HG03558 (cell line): ENCODE measurements around the gene SPATA21.
"Not testable (repeated sequence)": the region's sequence is repeated elsewhere in the genome, so short reads cannot be mapped to it uniquely, and the experiment has no call there.

Source experiments
- ATAC-seq: cut with Tn5 transposase; IDR thresholded peaks from one replicate; pipeline ENCODE4 v1.9.1; 2021; ENCODE audit warnings: moderate number of reproducible peaks; ENCODE audit not compliant: unreplicated experiment; ENCODE audit errors: extremely low read depth

Gene SPATA21, protein sequence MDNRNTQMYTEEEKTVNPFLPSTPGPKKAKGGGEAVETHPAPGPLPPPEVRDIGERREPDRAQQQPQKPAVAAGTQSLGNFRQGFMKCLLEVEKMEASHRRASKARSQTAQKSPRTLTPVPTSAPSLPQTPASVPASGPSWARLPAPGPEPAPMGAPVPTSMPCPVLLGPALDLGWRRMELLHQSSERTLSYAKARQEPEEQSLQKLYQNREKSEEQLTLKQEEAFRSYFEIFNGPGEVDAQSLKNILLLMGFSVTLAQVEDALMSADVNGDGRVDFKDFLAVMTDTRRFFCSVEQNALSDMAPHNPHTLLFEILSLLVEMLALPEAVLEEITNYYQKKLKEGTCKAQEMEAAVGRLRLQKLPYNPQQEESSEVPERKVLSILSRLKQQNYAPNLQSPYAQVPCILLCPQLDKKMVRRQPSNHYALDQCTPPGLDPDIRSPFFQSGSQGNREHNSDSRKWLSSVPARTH

DNA sequence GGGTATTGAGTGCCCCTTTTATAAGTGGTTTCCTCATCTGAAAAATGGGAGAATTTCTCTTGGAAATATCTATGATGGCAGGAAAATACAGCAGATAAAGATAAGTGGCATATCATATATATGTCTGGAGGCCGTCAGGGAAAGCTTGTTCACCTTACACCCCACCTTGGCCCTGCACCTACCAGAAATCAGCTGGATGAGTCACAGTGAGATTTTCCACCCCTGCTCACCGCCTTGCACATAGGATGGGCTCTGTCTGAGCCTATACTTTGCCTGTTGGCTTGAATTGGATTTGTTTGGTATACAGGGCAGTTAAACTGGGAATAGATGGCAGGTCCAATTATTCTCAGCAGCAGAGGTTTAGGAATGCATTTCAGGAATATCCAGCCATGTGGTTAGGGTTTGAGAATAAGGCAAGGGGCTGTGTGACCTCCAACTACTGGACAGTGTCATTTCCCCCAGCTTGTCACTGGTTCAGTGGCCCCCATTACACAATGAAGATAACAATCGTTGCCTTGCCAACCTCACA, at the start of gene SPATA21:
Gene SPATA21 (minus strand): TSS at position 479 of the 529 bp plus-strand sequence. CDS start 6,053 bp downstream, outside the sequence.
- ATAC-seq = no peak

DNA sequence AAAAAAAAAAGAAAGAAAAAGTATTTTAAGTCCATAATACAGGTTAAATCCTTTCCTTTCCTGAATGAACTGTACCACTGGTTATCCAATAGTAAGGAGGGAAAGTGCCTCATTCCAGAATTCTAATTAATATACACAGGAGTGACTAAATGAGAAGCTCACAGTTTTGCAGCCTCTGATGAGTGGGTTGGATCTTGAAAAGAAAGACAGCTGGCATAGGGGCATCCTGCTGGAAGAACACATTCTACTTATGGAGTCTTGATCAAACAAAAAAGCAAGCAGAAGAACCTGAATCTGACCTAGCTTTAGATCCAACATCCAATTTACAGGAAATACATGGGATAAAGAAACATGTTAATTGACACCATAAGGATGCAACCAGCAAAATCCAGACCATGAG, 49.8 kb upstream of the SPATA21 start:
- ATAC-seq = not testable (repeated sequence)

DNA sequence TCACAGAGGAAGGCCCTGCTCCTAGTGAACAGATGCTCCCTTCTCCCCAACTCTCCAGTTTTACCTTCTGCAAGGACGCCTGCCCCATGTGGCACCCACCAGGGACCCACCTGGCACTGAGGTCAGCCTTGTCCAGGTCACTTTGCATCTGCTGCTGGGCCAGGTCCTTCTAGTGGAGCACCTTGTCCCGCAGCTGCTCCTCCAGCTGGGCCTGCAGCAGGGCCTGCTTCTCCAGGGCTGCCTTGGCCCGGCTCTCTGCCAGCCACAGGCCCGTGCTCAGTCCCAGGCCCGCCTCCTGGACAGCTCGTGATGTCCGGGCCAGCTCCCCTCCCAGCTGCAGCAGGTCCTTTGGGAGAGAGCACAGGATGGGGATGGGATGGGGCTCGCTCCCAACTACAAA, 49.1 kb upstream of the SPATA21 start:
- not testable (repeated sequence) for ATAC-seq

DNA sequence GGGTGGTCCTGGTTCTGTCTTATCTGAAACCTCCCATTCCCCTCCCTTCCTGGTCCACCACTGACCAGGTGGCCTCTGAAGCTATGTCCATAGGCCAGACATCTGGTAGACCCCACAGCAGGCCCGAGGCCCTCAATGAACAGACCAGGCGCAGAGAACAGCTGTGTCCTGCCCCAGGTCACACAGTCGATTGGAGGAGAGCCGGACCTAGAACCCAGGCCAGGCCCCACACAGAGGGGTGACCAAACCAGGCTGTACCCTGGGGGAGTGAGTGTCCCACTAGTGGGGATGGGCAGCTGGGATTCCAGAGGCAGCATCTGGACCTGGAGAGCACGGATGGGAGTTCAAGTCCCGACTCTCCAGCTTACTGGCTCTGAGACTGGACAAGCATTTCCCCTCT, 47.7 kb upstream of the SPATA21 start:
- ATAC-seq = no peak

DNA sequence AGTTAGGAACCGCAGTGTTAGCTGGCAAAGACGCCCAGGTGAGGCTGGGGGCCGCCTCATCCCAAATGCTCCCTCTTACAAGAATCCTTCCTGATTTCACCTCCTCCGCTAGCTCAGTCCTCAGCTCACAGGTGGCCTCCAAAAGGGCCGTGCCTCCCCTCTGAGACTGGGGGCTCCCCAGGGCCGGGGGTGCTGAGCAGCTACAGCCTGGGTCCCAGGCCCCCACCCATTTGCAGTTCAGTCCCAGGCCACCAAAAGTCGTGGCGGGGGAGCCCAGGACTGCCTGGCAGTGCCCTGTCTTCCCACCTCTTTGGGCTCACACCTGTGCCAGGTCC, 47.2 kb upstream of the SPATA21 start:
- ATAC-seq = no peak

DNA sequence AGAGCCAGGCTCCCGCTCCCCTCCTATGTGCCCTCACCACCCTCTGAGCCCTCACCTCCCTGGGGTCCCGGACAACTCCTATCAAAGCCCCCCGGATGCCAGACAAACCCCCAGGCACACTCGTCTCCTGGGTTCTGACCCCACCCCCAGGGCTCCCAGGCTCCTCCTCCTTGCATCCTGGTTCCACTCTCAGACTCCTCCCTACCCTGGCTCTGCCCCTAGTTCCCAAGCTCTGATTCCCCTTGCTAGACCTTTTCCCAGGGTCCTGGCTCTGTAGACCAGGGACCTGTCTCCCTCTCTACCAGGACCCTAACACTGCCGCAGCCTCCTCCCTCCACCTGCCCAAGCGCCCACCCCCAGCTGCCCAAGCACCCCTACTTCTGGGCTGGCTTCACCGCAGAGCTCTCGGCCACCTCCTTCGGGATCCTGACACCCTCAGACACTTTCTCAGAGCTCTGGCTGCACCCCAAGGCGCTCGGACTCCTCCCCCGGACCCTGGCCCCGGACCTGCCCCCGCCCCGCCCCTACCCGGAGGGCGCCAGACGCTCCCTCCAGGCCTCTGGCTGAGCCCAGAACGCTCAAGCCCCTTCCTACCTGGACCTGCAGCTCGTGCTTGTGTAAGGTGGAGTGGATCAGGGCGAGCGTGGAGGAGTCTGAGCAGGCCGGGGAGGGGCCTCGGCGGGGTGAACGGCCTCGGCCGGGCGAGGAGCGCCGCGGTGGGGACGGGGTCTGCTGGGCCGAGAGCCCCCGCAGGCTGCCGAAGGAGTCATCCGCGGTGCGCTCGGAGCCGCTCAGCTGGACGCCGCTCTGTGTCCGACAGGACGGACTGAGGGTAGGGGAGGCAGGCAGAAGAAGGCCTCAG, 46.6 kb upstream of the SPATA21 start:
- not testable (repeated sequence) for ATAC-seq

DNA sequence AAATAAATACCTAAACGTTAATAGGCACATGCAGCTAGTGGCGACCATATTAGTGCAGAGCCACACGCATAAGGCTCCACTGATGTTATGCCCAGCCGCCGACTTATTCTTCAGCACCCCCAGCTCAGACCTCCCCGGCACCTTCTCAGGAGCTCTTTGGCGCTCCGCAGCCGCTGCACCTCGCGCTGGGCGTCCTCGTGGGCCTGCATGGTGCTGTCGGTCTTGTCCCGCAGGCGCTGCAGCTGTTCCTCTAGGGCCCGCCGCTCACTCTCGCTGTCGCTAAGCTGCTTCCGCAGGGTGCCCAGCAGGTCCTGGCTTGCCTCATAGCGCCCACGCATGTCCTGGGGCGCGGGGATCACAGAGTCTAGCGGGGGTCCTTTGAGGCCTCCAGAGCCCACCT, 45.9 kb upstream of the SPATA21 start:
- ATAC-seq = not testable (repeated sequence)

DNA sequence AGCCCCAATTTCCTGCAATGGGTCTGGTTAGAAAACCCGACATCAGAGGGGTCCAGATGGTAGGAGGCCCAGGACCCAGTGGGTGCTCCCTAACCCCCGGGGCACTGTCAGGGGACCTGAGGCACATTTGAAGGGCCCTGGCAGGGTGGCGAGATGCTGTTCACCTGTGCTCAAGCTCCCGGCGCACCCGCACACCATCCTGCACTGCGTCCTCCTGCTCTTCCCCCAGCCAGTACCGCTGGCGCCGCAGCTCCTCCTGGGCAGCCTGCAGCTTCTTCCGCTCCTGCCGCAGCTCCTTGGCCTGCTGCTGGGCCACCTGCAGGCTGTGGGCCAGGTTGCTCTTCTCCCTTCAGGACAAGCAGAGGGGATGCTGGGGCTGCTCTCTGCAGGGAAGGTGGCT, 40.9 kb upstream of the SPATA21 start:
- ATAC-seq = no peak

DNA sequence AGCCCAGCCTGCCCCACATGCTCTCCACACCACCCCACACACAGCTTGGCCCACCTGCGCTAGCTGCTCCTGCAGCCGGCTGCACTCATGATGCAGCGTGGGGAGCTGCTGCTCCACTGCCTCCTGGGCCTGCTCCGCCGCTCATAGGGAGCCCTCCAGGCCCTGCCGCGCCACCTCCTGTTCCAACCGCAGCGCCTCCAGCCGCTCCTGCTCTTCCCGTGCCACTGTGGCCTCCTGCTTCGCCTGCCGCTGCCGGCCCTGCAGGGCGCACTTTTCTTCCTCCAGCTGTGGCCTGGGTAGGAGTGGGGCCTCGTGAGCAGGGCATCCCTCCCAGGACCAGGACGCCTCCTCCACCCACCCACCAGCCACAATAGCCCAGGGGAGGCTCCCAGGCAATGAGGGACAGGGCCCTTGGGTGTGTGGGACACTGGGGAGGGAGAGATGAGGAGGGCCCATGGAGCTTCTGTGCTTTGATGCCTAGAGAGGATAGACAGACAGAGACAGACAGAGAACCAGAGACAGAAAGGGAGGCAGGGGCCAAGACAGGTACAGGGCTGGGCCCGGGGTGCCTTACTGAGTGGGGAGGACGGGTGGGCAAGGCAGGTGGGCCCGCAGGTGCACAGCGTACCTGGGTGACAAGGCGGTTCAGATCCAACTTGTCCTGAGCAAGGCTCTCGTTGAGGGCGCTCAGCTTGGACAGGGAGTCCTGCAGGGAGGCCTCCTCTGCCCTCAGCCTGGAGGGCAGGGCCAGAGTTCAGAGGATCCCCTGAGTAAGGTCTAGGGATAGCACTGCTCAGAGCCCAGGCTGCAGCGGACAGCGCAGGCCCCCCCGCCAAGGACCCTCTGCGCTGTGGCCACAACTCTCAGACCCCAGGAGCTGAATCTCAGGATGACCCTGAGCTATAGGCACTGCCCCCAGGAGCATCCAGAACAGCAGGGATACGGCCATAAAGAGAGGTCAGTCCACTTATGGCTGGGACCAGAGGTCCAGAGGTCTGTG, 38.8 kb upstream of the SPATA21 start:
- not testable (repeated sequence) for ATAC-seq

DNA sequence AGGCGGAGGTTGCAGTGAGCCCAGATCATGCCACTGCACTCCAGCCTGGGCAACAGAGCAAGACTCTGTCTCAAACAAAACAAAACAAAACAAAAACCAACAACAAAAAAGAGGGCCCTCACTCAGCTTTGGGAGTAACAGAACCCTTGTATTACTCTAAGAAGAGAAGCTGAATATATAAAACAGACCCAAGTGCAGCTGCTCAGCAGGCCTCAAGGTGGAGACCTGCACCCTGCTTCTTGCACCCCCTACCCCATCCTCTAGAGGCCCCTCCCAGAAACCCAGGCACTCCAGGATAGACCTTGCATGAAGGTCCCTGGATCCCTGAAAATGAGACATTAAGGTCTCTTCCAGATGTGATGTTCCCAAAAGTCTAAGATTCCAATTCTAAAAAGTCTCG, 37.7 kb upstream of the SPATA21 start:
- ATAC-seq = not testable (repeated sequence)

DNA sequence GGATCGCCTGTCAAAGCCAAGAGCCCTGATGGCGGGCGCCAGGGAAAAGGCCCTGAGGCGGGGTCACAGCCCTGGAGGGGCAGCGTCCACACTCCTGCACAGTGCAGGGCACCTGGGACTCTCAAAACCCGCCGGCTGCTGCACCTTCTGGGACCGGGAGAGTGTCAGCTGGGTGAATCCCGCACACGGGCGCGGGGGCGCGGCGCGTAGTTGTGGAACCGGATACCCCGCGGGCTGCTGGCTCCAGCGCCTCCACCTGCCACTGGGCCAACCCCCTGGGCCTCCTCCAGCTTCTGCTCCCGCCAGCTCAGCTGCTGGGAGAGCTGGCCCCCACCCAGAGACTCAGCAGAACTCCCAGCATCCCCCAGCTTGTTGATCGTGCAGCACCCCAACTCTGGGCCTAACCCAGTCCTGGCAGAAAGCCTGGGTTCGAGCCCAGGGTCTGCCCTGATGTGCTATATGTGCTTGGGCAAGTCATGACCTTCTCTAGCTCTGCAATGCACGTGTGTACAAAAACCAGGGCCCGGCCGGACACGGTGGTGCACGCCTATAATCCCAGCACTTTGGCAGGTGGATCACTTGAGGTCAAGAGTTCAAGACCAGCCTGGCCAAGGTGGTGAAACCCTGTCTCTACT, 37.1 kb upstream of the SPATA21 start:
- no peak for ATAC-seq

DNA sequence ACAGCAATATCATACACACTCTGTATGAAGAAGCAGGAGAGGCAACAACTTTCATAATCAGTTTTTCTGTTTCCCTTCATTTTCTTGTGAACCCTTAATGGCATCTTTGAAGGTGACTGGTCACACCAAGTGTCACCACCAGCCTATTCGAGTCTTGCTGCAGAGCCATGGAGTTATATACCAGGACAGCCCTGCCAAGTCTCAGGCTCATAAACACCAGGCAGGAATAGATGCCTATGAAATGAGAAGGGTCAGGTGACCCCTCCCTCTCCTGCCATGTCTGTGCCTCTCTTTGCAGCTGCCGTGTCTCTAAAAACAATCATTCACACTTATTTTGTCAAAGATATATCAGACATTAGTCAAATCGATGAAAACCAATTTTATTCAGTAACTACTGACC, 31.3 kb upstream of the SPATA21 start:
- ATAC-seq = no peak

DNA sequence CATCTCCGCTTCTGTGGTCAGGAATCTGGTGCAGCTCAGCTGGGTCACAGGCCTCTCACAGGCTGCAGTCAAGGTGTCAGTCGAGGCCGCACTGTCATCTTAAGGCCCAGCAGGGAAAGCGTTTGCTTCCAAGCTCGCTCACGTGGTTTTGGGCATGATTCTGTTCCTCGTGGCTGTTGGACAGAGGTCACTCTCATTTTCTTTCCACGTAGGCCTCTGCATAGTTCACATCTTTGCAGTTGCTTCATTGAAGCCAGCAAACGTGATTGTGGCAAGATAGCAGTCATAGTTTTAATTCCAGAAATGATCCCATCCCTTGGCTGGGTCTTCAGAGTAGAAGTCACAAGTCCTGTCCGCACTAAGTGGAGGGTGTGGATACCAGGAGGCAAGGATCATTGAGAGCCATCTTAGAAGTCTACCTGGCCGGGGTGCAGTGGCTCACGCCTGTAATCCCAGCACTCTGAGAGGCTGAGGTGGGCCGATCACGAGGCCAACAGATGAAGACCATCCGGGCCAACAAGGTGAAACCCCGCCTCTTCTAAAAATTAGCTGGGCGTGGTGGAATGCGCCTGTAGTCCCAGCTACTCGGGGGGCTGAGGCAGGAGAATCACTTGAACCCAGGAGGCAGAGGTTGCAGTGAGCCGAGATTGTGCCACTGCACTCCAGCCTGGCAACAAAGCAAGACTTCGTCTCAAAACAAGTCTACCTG, 27.8 kb upstream of the SPATA21 start:
- ATAC-seq = no peak

DNA sequence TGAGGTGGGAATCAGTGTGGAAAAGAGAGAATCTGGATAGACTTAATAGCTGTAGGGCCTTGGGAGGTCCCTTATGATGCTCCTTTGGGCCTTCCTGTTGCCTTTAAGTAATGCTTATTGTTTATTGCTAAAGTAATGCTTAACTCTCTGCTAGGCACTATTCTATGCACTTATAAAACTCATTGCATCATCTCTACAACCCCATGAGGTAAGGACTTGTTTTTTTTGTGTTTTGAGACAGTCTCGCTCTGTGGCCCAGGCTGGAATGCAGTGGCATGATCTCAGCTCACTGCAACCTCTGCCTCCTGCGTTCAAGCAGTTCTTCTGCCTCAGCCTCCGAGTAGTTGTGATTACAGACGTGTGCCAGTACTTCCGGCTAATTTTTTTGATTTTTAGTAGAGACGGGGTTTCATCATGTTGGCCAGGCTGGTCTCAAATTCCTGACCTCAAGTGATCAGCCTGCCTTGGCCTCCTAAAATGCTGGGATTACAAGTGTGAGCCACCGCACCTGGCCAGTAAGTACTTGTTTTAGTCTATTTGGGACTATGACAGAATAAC, 25.6 kb upstream of the SPATA21 start:
- ATAC-seq = no peak

DNA sequence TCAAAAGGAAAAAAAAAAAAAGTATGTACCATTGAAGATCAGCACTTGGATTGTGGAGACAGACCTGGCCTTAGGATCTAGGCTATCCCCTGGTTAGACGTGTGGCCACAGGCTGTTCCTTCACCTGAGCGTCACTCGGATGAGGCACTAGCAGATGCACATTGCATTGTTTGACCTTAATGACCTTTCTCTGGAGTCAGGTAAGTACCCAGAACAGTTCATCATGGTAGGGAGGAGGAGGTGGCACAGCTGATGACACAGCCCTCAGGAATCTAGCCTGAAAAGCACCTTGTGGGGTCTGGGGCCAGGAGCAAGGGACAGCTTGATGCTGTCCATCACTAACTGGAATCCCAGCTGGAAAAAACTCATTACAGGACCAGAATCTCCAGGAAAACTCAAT, 24.5 kb upstream of the SPATA21 start:
- ATAC-seq = no peak

DNA sequence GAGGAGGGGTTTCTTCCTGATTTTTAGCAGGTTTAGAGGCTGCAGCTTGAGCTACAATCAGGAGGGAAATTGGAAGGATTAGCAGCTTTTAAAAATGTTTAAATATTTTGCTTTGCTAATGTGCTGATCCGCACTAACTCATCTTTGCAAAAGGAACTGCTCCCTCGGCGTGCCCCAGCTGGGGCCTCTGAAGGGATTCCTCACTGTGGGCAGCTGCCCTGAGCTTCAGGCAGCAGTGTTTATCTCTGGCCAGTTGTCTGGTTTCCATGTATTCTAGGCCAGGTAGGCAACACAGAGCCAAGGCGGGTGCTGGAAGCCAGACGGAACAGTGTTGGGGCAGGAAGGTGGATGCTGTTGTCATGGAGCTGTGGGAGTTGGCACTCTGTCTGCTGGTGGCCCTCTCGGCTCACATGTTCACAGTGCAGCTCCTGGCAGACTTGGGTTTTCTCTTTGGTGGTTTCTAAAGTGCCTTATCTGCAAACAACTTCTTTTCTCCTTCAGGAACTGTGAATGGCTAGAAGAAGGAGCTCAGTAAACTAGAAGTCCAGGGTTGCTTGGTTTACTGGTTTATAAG, 22.2 kb upstream of the SPATA21 start:
- no peak for ATAC-seq

DNA sequence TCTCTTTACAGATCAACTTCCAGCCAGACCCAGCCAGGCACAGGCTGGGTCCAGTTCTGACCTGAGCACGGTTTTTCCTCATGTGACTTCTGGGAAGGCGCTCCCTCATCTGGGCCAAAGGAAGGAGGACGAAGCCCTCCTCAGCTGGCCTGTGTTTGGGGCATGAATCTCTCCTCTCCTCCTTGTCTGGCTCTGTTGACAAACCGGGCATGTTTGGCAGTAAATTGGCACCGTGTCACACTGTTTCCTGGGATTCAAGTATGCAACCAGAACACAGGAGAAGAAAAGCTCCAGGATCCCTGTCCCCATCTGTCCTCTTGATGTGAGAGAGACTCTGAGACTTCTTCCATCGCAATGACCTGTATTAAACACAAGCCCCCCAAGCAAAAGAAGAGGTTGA, 21.6 kb upstream of the SPATA21 start:
- no peak for ATAC-seq

DNA sequence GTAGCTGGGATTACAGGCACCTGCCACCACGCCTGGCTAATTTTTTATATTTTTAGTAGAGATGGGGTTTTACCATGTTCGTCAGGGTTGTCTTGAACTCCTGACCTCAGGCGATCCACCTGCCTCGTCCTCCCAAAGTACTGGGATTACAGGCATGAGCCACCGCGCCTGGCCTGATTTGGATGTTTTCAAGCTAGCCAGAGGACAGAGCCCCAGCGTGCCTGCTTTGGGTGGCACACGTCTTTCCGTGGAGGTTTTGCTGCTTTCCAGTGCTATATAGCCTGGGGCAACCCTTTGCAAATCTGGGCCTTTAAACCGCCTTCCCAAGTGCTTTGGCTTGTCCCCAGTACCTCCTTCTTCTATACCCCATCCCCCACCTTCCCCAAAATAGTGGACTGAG, 18.9 kb upstream of the SPATA21 start:
- ATAC-seq = not testable (repeated sequence)
